ENCODE measurements around the gene MTARC2. TPM values are rescaled to one million over a fixed set of nuclear protein-coding genes. Genes with fewer than 3 reads are reported as not detected.

Gene MTARC2
- total RNA-seq, 1 donor from 2014 or later = 3.6 TPM

DNA sequence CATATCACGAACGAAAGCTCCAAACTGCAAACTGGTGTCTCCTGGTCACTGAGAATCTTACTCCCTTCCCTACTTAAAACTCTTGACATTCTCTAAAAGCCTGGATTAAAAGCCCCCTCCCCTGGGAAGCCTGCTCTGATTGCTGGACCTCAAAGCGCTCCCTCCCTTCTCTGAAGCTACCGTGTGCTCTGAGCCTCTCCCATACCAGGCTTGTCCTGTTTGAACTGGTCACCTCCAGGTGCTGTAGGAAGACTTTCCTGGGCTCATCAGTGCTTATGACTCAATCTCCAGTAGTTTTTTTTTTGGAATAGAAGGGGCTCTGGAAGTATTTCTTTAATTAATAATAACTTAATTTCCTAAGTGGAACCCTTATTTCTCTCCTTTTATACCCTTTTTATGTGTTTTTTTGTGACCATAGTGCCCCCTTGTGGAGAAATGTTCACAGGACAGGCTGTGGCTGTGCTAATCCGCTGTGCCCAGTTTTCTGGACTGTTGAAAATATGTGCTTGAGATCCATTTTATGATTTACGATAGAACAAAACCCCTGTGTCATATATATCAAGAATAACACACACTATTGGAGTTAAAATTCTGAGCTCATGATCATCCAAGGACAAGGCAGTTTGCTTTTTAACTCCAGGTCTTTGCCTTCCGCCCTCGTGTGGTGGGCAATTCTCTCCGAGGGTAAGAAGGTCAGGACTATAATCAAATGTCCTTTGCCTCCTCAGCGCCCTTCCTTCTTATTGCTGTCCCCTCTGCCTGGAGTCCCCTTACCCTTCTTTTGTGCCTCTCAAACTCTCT is 55.5 kb downstream of the MTARC2 start:
- no peaks in the 10 kb centered on the region for H3K36me3 Mint-ChIP-seq (ENCODE audit: low read depth, unreplicated experiment)
- H3K4me3 Mint-ChIP-seq (ENCODE audit: unreplicated experiment) = no peak overlapping the region
- TF ChIP-seq, protein P1, sequence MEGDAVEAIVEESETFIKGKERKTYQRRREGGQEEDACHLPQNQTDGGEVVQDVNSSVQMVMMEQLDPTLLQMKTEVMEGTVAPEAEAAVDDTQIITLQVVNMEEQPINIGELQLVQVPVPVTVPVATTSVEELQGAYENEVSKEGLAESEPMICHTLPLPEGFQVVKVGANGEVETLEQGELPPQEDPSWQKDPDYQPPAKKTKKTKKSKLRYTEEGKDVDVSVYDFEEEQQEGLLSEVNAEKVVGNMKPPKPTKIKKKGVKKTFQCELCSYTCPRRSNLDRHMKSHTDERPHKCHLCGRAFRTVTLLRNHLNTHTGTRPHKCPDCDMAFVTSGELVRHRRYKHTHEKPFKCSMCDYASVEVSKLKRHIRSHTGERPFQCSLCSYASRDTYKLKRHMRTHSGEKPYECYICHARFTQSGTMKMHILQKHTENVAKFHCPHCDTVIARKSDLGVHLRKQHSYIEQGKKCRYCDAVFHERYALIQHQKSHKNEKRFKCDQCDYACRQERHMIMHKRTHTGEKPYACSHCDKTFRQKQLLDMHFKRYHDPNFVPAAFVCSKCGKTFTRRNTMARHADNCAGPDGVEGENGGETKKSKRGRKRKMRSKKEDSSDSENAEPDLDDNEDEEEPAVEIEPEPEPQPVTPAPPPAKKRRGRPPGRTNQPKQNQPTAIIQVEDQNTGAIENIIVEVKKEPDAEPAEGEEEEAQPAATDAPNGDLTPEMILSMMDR (IDR thresholded peaks at IDR 0.05; ENCODE audit: unreplicated experiment) = peak; percentile 92
- H3K9me3 Mint-ChIP-seq (ENCODE audit: unreplicated experiment) = no peaks in the 10 kb centered on the region
- no peaks in the 10 kb centered on the region for H3K4me1 Mint-ChIP-seq (ENCODE audit: unreplicated experiment)
- H3K27ac Mint-ChIP-seq (ENCODE audit: unreplicated experiment) = no peak overlapping the region
- peaks cover 5% of the 10 kb centered on the region for H3K27me3 Mint-ChIP-seq (ENCODE audit: unreplicated experiment)
- DNase-seq (ENCODE audit: low spot score) = peak; percentile 49

DNA sequence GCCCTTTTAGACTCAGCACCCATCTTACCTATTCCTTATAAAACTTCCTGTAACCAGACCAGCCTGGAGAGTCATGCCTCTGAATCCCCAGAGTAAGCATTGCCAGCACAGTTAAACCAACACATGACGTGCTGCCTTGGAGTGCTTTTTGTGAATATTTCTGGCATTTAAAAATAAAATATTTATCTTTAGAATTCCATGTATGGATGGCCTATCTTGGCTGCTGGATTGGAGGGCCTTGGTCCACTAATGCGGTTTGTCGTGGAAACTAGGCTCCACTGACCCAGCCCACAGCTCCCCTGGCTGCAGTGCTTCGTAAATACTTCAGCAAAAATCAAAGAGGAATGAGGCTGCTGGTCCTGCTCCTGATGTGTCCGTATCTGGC is 56.1 kb downstream of the MTARC2 start:
- no peak for DNase-seq (ENCODE audit: low spot score)
- Mint-ChIP-seq H3K27me3 (ENCODE audit: unreplicated experiment) (peaks cover 7% of the 10 kb centered on the region), H3K9me3 (ENCODE audit: unreplicated experiment) (no peaks in the 10 kb centered on the region), H3K36me3 (ENCODE audit: low read depth, unreplicated experiment) (no peaks in the 10 kb centered on the region), H3K4me3 (ENCODE audit: unreplicated experiment) (no peak overlapping the region), H3K27ac (ENCODE audit: unreplicated experiment) (no peak overlapping the region), H3K4me1 (ENCODE audit: unreplicated experiment) (no peaks in the 10 kb centered on the region)
- TF ChIP-seq, protein P1 (IDR thresholded peaks at IDR 0.05; ENCODE audit: unreplicated experiment) = no peak

DNA sequence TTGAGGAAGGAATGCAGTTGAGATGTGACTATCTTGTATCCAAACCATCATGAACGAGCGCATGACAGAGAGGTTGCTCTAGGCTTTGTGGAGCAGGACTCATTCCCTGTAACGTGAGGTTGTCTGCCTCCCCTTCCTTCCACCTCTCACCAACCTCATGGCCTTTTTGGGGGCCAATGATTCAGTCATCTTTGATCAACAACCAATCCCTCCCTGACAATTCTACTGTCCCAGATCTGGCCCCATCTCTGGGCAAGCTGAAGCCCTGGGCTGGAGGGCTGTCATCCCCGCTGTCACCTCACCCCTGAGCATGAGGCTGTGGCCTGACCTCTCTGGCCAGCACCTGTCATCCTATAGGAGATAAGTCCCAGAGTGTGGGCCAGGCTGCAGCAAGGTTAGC is 58.3 kb downstream of the MTARC2 start:
- no peaks in the 10 kb centered on the region for H3K9me3 Mint-ChIP-seq (ENCODE audit: unreplicated experiment)
- no peak overlapping the region for H3K4me3 Mint-ChIP-seq (ENCODE audit: unreplicated experiment)
- H3K27ac Mint-ChIP-seq (ENCODE audit: unreplicated experiment) = no peak overlapping the region
- peaks cover 4% of the 10 kb centered on the region for H3K27me3 Mint-ChIP-seq (ENCODE audit: unreplicated experiment)
- TF ChIP-seq, protein P1 (IDR thresholded peaks at IDR 0.05; ENCODE audit: unreplicated experiment) = no peak
- no peaks in the 10 kb centered on the region for H3K36me3 Mint-ChIP-seq (ENCODE audit: low read depth, unreplicated experiment)
- DNase-seq (ENCODE audit: low spot score) = no peak
- peaks cover 3% of the 10 kb centered on the region for H3K4me1 Mint-ChIP-seq (ENCODE audit: unreplicated experiment)

DNA sequence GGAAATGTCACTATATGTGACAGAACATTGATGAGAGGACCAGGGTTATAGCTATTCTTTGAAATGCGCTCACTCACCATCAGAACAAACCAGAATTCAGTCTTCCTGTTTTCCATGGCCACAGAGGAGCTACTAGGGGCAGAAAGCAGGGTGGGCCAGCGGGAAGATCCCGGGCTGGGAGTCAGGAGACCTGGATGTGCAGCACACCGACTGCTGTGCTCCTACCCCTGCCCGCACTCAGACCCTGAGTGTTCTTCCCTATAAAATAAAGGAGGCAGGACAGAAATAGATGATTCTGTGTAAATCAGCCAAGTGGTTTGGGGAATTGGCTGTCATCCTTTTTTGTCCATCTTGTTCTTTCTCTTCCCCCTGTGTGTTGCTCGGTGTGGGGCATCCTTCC is 59.6 kb downstream of the MTARC2 start:
- H3K9me3 Mint-ChIP-seq (ENCODE audit: unreplicated experiment) = no peaks in the 10 kb centered on the region
- H3K4me3 Mint-ChIP-seq (ENCODE audit: unreplicated experiment) = no peak overlapping the region
- TF ChIP-seq, protein P1 (IDR thresholded peaks at IDR 0.05; ENCODE audit: unreplicated experiment) = no peak
- DNase-seq (ENCODE audit: low spot score) = no peak
- peaks cover 7% of the 10 kb centered on the region for H3K27me3 Mint-ChIP-seq (ENCODE audit: unreplicated experiment)
- peaks cover 3% of the 10 kb centered on the region for H3K4me1 Mint-ChIP-seq (ENCODE audit: unreplicated experiment)
- no peak overlapping the region for H3K27ac Mint-ChIP-seq (ENCODE audit: unreplicated experiment)
- H3K36me3 Mint-ChIP-seq (ENCODE audit: low read depth, unreplicated experiment) = no peaks in the 10 kb centered on the region

All from endothelial cell (in vitro differentiated cells).